ENCODE results near the gene MST1.

- TF ChIP-seq CTCF (IDR thresholded peaks at IDR 0.05), result no peak
- TF ChIP-seq ZFX (IDR thresholded peaks at IDR 0.05; ENCODE audit: borderline replicate concordance), result no peak
These were observed 8.1 kb downstream of the MST1 start for GRCh38 chr3:49681232-49681522.
